GM18519 (cell line): Measurements from ENCODE around the gene ZNF26.

Experiments
- ATAC-seq: cut with Tn5 transposase; IDR thresholded peaks from one replicate; pipeline ENCODE4 v1.9.1; 2021; ENCODE audit warnings: mild to moderate bottlenecking, moderate library complexity; ENCODE audit not compliant: unreplicated experiment, low FRiP score

Gene ZNF26

GRCh38 chr12:133058203-133059113 is 72.3 kb downstream of the ZNF26 start:
- no peak for ATAC-seq

DNA sequence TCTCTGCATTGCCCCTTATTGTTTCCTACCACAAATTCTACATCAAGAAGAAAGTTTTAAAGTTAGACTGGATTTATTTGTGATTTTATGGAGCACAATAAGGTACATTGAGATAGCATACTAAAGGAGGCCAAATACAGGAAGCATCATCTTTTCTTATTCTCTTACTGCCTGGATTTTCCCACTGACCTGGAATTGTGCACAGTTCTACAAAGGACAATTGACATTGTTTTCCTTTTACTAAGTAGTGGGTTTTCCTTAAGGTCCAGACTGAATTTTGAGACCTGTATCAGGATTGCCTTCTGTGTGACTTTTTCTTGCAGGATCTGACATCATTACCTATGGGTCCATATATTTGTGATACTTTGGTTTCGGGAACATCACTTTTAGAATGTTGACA is 75.8 kb downstream of the ZNF26 start:
- ATAC-seq, result no peak

DNA sequence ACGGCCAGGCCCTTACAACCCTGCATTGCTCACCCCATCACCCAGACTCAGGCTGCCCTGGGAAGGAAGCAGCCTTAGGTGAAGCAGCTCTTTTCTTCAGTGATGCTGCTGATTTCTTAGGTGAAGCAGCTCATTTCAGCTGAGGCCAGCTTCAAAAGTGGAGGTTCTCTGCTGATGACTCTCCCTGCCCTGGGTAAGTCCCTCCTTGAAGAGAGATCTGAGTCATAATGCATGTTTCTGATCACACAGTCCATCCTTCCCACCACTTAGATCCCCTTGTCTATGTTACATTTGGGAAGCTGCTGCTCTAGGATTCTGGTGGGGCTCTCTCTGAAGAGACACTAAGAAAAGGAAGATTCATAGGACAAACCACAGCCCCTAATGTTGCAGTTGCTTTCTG is 77.4 kb downstream of the ZNF26 start:
- ATAC-seq, result no peak

DNA sequence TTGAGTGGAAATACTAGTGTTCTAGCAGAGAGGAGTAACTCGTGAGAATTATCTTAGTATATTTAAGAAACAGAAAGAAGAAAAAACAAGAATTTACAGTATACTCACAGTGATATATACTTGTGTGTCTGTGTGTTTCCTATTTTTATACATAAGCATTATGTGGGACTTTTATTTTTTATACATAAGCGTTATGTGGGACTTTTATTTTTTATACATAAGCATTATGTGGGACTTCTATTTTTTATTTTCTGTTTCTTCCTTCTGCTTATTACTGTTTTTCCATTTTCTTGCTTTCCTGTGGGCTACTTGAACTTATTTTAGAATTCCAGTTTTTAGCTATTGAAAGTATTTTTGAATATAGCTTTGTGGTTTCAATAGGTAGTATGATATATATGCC is 87.7 kb downstream of the ZNF26 start:
- no peak for ATAC-seq
